PFSK-1 (cell line): ENCODE data around the gene TNS3.

Source experiments
- FOXP2 ChIP-seq: optimal IDR thresholded peaks from 2 replicates; pipeline ENCODE3; 2011; ENCODE audit warnings: borderline replicate concordance, control low read depth, inconsistent platforms; ENCODE audit not compliant: insufficient read depth; ENCODE audit errors: extremely low read length, extremely low read depth
- POLR2AphosphoS5 ChIP-seq: IDR thresholded peaks from 2 replicates; pipeline ENCODE4 v1.6.1; 2012; ENCODE audit warnings: low read depth, mild to moderate bottlenecking, control low read depth, low read length, moderate library complexity
- REST ChIP-seq, 2 experiments: IDR thresholded peaks; 2 replicates each; pipeline versions ENCODE4 v1.6.1 to v1.8.0; 2011 to 2012; ENCODE audit warnings: low read depth in 2 of 2, low read length in 2 of 2, control low read depth in 1 of 2, inconsistent platforms in 1 of 2, mild to moderate bottlenecking in 1 of 2, moderate library complexity in 1 of 2; ENCODE audit not compliant: insufficient read depth in 1 of 2
- SIN3A ChIP-seq: IDR thresholded peaks from 2 replicates; pipeline ENCODE4 v1.6.1; 2012; ENCODE audit warnings: mild to moderate bottlenecking, low read length, moderate library complexity, borderline replicate concordance; ENCODE audit not compliant: insufficient read depth
- TAF1 ChIP-seq: IDR thresholded peaks from 2 replicates; pipeline ENCODE4 v1.6.1; 2012; ENCODE audit warnings: low read length, control low read depth, borderline replicate concordance; ENCODE audit not compliant: insufficient read depth

TNS3 gene

GRCh38 chr7:47506382-47507339 is 75.2 kb downstream of the TNS3 start:
- TF ChIP-seq TAF1, result no peak
- no peak for TF ChIP-seq FOXP2
- TF ChIP-seq POLR2AphosphoS5, result no peak
- no peak for TF ChIP-seq SIN3A
- TF ChIP-seq REST (IDR thresholded peaks at IDR 0.05; ENCODE audit: insufficient read depth in 1 of 2, low read depth in 2 of 2, low read length in 2 of 2), result no peak

- no peak for TF ChIP-seq TAF1
- TF ChIP-seq FOXP2, result no peak
- TF ChIP-seq POLR2AphosphoS5, result no peak
- TF ChIP-seq REST (IDR thresholded peaks at IDR 0.05; ENCODE audit: insufficient read depth in 1 of 2, low read depth in 2 of 2, low read length in 2 of 2), result no peak
- no peak for TF ChIP-seq SIN3A
Observed at GRCh38 chr7:47505312-47506007, 76.5 kb downstream of the TNS3 start.

- TF ChIP-seq POLR2AphosphoS5 (no peak), TAF1 (no peak)
Observed at GRCh38 chr7:47504551-47505311, 77.2 kb downstream of the TNS3 start.

- no peak for TF ChIP-seq SIN3A
- no peak for TF ChIP-seq POLR2AphosphoS5
- no peak for TF ChIP-seq REST (IDR thresholded peaks at IDR 0.05; ENCODE audit: insufficient read depth in 1 of 2, low read depth in 2 of 2, low read length in 2 of 2)
- TF ChIP-seq TAF1, result no peak
Observed at GRCh38 chr7:47503281-47503680, 78.6 kb downstream of the TNS3 start.

GRCh38 chr7:47502240-47502877 is 79.6 kb downstream of the TNS3 start:
- TF ChIP-seq TAF1 (no peak), REST (IDR thresholded peaks at IDR 0.05; ENCODE audit: insufficient read depth in 1 of 2, low read depth in 2 of 2, low read length in 2 of 2) (peak in 1 of 2 experiments; percentile 57; a peak in 1 of 4 replicates)
